ENCODE data around the gene TBL2.

Gene TBL2

GRCh38 chr7:73578342-73579128 is at the start of gene TBL2:
Gene TBL2, minus strand, starts transcription at chr7:73578579. Its CDS starts 30 bp downstream, at chr7:73578549.
- peak; percentile 21 for TF ChIP-seq CTCF (IDR thresholded peaks at IDR 0.05; ENCODE audit: borderline replicate concordance, control extremely low read depth, extremely low read depth, insufficient read depth, missing control alignments)
- in situ Hi-C loops (cut with MboI; ENCODE audit: low sequenced_read_pairs, unreplicated experiment): no loop called here
- DNase-seq (ENCODE audit: low spot score): peak; percentile 100

GRCh38 chr7:73626814-73627213 is 48.4 kb upstream of the TBL2 start:
- in situ Hi-C loops (cut with MboI; ENCODE audit: low sequenced_read_pairs, unreplicated experiment): no loop called here
- DNase-seq (ENCODE audit: low spot score): no peak
- no peak for TF ChIP-seq CTCF (IDR thresholded peaks at IDR 0.05; ENCODE audit: borderline replicate concordance, control extremely low read depth, extremely low read depth, insufficient read depth, missing control alignments)

- TF ChIP-seq CTCF (IDR thresholded peaks at IDR 0.05; ENCODE audit: borderline replicate concordance, control extremely low read depth, extremely low read depth, insufficient read depth, missing control alignments): no peak
- in situ Hi-C loops (cut with MboI; ENCODE audit: low sequenced_read_pairs, unreplicated experiment): no loop called here
- no peak for DNase-seq (ENCODE audit: low spot score)
Observed at GRCh38 chr7:73625276-73625675, 46.9 kb upstream of the TBL2 start.

- no peak for TF ChIP-seq CTCF (IDR thresholded peaks at IDR 0.05; ENCODE audit: borderline replicate concordance, control extremely low read depth, extremely low read depth, insufficient read depth, missing control alignments)
Observed at GRCh38 chr7:73624669-73625001, 46.3 kb upstream of the TBL2 start.

GRCh38 chr7:73623798-73624668 is 45.7 kb upstream of the TBL2 start, which contains the start of gene MLXIPL:
Gene MLXIPL, minus strand, starts transcription at chr7:73624522. Its CDS starts 30 bp downstream, at chr7:73624492.
- no peak for TF ChIP-seq CTCF (IDR thresholded peaks at IDR 0.05; ENCODE audit: borderline replicate concordance, control extremely low read depth, extremely low read depth, insufficient read depth, missing control alignments)
- in situ Hi-C loops (cut with MboI; ENCODE audit: low sequenced_read_pairs, unreplicated experiment): no loop called here
- DNase-seq (ENCODE audit: low spot score): peak; percentile 75

More at GRCh38 chr7:73624669-73625001, 46.3 kb upstream of the TBL2 start:
- in situ Hi-C loops (cut with MboI; ENCODE audit: low sequenced_read_pairs, unreplicated experiment): no loop called here
- no peak for DNase-seq (ENCODE audit: low spot score)

GRCh38 chr7:73622909-73623797 is 44.8 kb upstream of the TBL2 start:
- no peak for TF ChIP-seq CTCF (IDR thresholded peaks at IDR 0.05; ENCODE audit: borderline replicate concordance, control extremely low read depth, extremely low read depth, insufficient read depth, missing control alignments)
- in situ Hi-C loops (cut with MboI; ENCODE audit: low sequenced_read_pairs, unreplicated experiment): no loop called here
- DNase-seq (ENCODE audit: low spot score): peak; percentile 43
